NOMO-1 treated with DMSO at 0.1 percent for 48 hours (cell line): ENCODE measurements around the gene MB.

Experiments
- DNase-seq: peaks from one replicate; lab custom pipeline; 2025; ENCODE audit not compliant: unreplicated experiment; lab: John Stamatoyannopoulos, UW

The MB gene

GRCh38 chr22:35577799-35578659 is 39.1 kb downstream of the MB start:
- no peak for DNase-seq

GRCh38 chr22:35576671-35577070 is 40.5 kb downstream of the MB start:
- DNase-seq: no peak

GRCh38 chr22:35575116-35575748 is 41.9 kb downstream of the MB start:
- no peak for DNase-seq

- no peak for DNase-seq
These were observed 44.6 kb downstream of the MB start for GRCh38 chr22:35572556-35572955.

GRCh38 chr22:35570686-35571194 is 46.4 kb downstream of the MB start:
- DNase-seq: no peak

GRCh38 chr22:35569916-35570315 is 47.2 kb downstream of the MB start:
- no peak for DNase-seq

GRCh38 chr22:35568751-35569739 is 48.1 kb downstream of the MB start:
- DNase-seq: no peak

- DNase-seq: no peak
These were observed 49.6 kb downstream of the MB start for GRCh38 chr22:35567351-35568141.

- no peak for DNase-seq
These were observed 51.9 kb downstream of the MB start for GRCh38 chr22:35564975-35565867.

GRCh38 chr22:35563211-35563610 is 53.9 kb downstream of the MB start:
- no peak for DNase-seq

GRCh38 chr22:35561796-35562526 is 55.2 kb downstream of the MB start:
- DNase-seq: no peak

GRCh38 chr22:35560824-35561223 is 56.3 kb downstream of the MB start:
- no peak for DNase-seq

GRCh38 chr22:35560366-35560765 is 56.8 kb downstream of the MB start:
- no peak for DNase-seq

GRCh38 chr22:35559354-35560005 is 57.6 kb downstream of the MB start:
- no peak for DNase-seq

GRCh38 chr22:35558719-35559118 is 58.4 kb downstream of the MB start:
- DNase-seq: no peak

GRCh38 chr22:35558031-35558430 is 59.1 kb downstream of the MB start:
- no peak for DNase-seq
